AG04449 (cell line): ENCODE results near the gene SRPK3.

Source experiments
- CTCF ChIA-PET: fragments of 350-600 bp; formaldehyde crosslinking; extraction: SDS; loops from one replicate; lab custom pipeline; 2021; ENCODE audit warnings: antibody characterized with exemption; lab: Yijun Ruan, JAX
- POLR2A ChIA-PET: fragments of 400-600, 350-600 bp; formaldehyde crosslinking; extraction: SDS; loops from one replicate; lab custom pipeline; 2020; ENCODE audit warnings: antibody characterized with exemption, inconsistent platforms; lab: Yijun Ruan, JAX
- DNase-seq: peaks from one replicate; pipeline ENCODE4 v3.0.0-alpha.2; 2010; ENCODE audit warnings: low read depth, low spot score
- H3K4me3 ChIP-seq: 2 replicates; pipeline ENCODE4 v1.5.1; 2011; ENCODE audit warnings: low read depth, mild to moderate bottlenecking, control low read depth, low read length
- CTCF ChIP-seq: IDR thresholded peaks from one replicate; pipeline ENCODE4 v1.5.1; 2011; ENCODE audit warnings: mild to moderate bottlenecking, moderate library complexity, low read length, control low read depth, inconsistent platforms; ENCODE audit not compliant: insufficient read depth; ENCODE audit errors: missing control alignments

SRPK3 gene

GRCh38 chrX:153770601-153771414 lies 10.0 kb upstream of the SRPK3 start:
- TF ChIP-seq CTCF = no peak
- POLR2A ChIA-PET = no interaction called here
- CTCF ChIA-PET = no interaction called here
- no peak overlapping the region for H3K4me3 ChIP-seq
- no peak for DNase-seq

GRCh38 chrX:153771415-153772315 lies 9.2 kb upstream of the SRPK3 start:
- DNase-seq = no peak
- CTCF ChIA-PET = interaction anchor here (1.5 kb wide), 1 partner anchor 175 kb away, joined by 4 read pairs; no protein-coding TSS in a partner anchor
- TF ChIP-seq CTCF = no peak
- no peak overlapping the region for H3K4me3 ChIP-seq
- POLR2A ChIA-PET = no interaction called here

GRCh38 chrX:153772316-153773217 lies 8.3 kb upstream of the SRPK3 start:
- no peak overlapping the region for H3K4me3 ChIP-seq
- no peak for TF ChIP-seq CTCF
- DNase-seq = no peak
- CTCF ChIA-PET = interaction anchor here (1.5 kb wide), 1 partner anchor 174 kb away, joined by 4 read pairs; no protein-coding TSS in a partner anchor
- POLR2A ChIA-PET = no interaction called here

GRCh38 chrX:153773218-153773611 lies 7.6 kb upstream of the SRPK3 start:
- ChIA-PET CTCF (no interaction called here), POLR2A (no interaction called here)
- no peak for DNase-seq
- no peak overlapping the region for H3K4me3 ChIP-seq
- TF ChIP-seq CTCF = no peak

GRCh38 chrX:153773741-153774575 lies 6.9 kb upstream of the SRPK3 start:
- ChIA-PET CTCF (no interaction called here), POLR2A (no interaction called here)
- no peak overlapping the region for H3K4me3 ChIP-seq
- no peak for TF ChIP-seq CTCF
- DNase-seq = no peak
